Liver (tissue), 3 donors: ENCODE measurements around the gene ATF7IP.

Source experiments
- ATF3 ChIP-seq: IDR thresholded peaks from 2 replicates; pipeline ENCODE4 v1.6.1; 2016; ENCODE audit warnings: antibody characterized with exemption
- FOXA1 ChIP-seq: IDR thresholded peaks from 2 replicates; pipeline ENCODE4 v1.6.1; 2016; ENCODE audit warnings: antibody characterized with exemption
- FOXA2 ChIP-seq: IDR thresholded peaks from 2 replicates; pipeline ENCODE4 v1.6.1; 2016; ENCODE audit warnings: antibody characterized with exemption
- JUND ChIP-seq, 2 donors: IDR thresholded peaks; 2 replicates each; pipeline ENCODE4 v1.6.1; 2016; ENCODE audit warnings: antibody characterized with exemption in 2 of 2
- RAD21 ChIP-seq, 2 donors: IDR thresholded peaks; 2 replicates each; pipeline ENCODE4 v1.6.1; 2016; ENCODE audit warnings: antibody characterized with exemption in 2 of 2, mild to moderate bottlenecking in 2 of 2
- SP1 ChIP-seq: IDR thresholded peaks from 2 replicates; pipeline ENCODE4 v1.6.1; 2018; ENCODE audit warnings: antibody characterized with exemption, mild to moderate bottlenecking
- TAF1 ChIP-seq: conservative IDR thresholded peaks from 2 replicates; pipeline ENCODE4 v1.6.1; 2016; ENCODE audit warnings: antibody characterized with exemption, mild to moderate bottlenecking
- TF ChIP-seq, protein P1 (sequence below): fragments of 150-350 bp; IDR thresholded peaks from 2 replicates; pipeline ENCODE4 v1.5.1; 2017; ENCODE audit warnings: improper control_type of control experiment, low read depth, low read length; ENCODE audit not compliant: missing input control
- TF ChIP-seq, protein P2 (sequence below): IDR thresholded peaks from 2 replicates; pipeline ENCODE4 v1.6.1; 2016; ENCODE audit warnings: antibody characterized with exemption, mild to moderate bottlenecking
- donor health status: healthy.
- donor health status: healthy.

GRCh38 chr12:14545144-14546124, 180.0 kb downstream of the ATF7IP start:
- TF ChIP-seq, protein P1, sequence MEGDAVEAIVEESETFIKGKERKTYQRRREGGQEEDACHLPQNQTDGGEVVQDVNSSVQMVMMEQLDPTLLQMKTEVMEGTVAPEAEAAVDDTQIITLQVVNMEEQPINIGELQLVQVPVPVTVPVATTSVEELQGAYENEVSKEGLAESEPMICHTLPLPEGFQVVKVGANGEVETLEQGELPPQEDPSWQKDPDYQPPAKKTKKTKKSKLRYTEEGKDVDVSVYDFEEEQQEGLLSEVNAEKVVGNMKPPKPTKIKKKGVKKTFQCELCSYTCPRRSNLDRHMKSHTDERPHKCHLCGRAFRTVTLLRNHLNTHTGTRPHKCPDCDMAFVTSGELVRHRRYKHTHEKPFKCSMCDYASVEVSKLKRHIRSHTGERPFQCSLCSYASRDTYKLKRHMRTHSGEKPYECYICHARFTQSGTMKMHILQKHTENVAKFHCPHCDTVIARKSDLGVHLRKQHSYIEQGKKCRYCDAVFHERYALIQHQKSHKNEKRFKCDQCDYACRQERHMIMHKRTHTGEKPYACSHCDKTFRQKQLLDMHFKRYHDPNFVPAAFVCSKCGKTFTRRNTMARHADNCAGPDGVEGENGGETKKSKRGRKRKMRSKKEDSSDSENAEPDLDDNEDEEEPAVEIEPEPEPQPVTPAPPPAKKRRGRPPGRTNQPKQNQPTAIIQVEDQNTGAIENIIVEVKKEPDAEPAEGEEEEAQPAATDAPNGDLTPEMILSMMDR, result no peak
- TF ChIP-seq FOXA2, result no peak
- no peak for TF ChIP-seq RAD21 (IDR thresholded peaks at IDR 0.05)
- TF ChIP-seq JUND (IDR thresholded peaks at IDR 0.05), result no peak
- TF ChIP-seq, protein P2, sequence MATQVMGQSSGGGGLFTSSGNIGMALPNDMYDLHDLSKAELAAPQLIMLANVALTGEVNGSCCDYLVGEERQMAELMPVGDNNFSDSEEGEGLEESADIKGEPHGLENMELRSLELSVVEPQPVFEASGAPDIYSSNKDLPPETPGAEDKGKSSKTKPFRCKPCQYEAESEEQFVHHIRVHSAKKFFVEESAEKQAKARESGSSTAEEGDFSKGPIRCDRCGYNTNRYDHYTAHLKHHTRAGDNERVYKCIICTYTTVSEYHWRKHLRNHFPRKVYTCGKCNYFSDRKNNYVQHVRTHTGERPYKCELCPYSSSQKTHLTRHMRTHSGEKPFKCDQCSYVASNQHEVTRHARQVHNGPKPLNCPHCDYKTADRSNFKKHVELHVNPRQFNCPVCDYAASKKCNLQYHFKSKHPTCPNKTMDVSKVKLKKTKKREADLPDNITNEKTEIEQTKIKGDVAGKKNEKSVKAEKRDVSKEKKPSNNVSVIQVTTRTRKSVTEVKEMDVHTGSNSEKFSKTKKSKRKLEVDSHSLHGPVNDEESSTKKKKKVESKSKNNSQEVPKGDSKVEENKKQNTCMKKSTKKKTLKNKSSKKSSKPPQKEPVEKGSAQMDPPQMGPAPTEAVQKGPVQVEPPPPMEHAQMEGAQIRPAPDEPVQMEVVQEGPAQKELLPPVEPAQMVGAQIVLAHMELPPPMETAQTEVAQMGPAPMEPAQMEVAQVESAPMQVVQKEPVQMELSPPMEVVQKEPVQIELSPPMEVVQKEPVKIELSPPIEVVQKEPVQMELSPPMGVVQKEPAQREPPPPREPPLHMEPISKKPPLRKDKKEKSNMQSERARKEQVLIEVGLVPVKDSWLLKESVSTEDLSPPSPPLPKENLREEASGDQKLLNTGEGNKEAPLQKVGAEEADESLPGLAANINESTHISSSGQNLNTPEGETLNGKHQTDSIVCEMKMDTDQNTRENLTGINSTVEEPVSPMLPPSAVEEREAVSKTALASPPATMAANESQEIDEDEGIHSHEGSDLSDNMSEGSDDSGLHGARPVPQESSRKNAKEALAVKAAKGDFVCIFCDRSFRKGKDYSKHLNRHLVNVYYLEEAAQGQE, result no peak
- no peak for TF ChIP-seq TAF1
- TF ChIP-seq FOXA1, result no peak
- TF ChIP-seq ATF3, result no peak
- no peak for TF ChIP-seq SP1
